Measurements from ENCODE around the gene ACTR3.

Gene ACTR3

GRCh38 chr2:113977060-113977659 lies 87.3 kb downstream of the ACTR3 start:
- no peak overlapping the region for H3K4me3 ChIP-seq (ENCODE audit: control insufficient read depth, low read depth, low read length)
- DNase-seq (ENCODE audit: low read depth): no peak
- no peak for TF ChIP-seq CTCF (conservative IDR thresholded peaks at IDR 0.05; ENCODE audit: control insufficient read depth, insufficient read depth, low read depth, low read length)

- TF ChIP-seq CTCF (conservative IDR thresholded peaks at IDR 0.05; ENCODE audit: control insufficient read depth, insufficient read depth, low read depth, low read length): peak; percentile 47
- DNase-seq (ENCODE audit: low read depth): peak; percentile 58
- H3K4me3 ChIP-seq (ENCODE audit: control insufficient read depth, low read depth, low read length): no peak overlapping the region
These were observed 88.0 kb downstream of the ACTR3 start for GRCh38 chr2:113977660-113978523.

GRCh38 chr2:113978524-113979190 lies 88.8 kb downstream of the ACTR3 start:
- TF ChIP-seq CTCF (conservative IDR thresholded peaks at IDR 0.05; ENCODE audit: control insufficient read depth, insufficient read depth, low read depth, low read length): no peak
- H3K4me3 ChIP-seq (ENCODE audit: control insufficient read depth, low read depth, low read length): no peak overlapping the region
- no peak for DNase-seq (ENCODE audit: low read depth)

- no peak for DNase-seq (ENCODE audit: low read depth)
- no peak overlapping the region for H3K4me3 ChIP-seq (ENCODE audit: control insufficient read depth, low read depth, low read length)
- TF ChIP-seq CTCF (conservative IDR thresholded peaks at IDR 0.05; ENCODE audit: control insufficient read depth, insufficient read depth, low read depth, low read length): peak; percentile 14
These were observed 89.6 kb downstream of the ACTR3 start for GRCh38 chr2:113979191-113980128.

- TF ChIP-seq CTCF (conservative IDR thresholded peaks at IDR 0.05; ENCODE audit: control insufficient read depth, insufficient read depth, low read depth, low read length): no peak
- peak; percentile 89 for DNase-seq (ENCODE audit: low read depth)
- no peak overlapping the region for H3K4me3 ChIP-seq (ENCODE audit: control insufficient read depth, low read depth, low read length)
These were observed 91.1 kb downstream of the ACTR3 start for GRCh38 chr2:113980946-113981345.
